H1 (cell line): Measurements from ENCODE around the gene FAM171A1. TPM values are rescaled to one million over a fixed set of nuclear protein-coding genes. Genes with fewer than 3 reads are reported as not detected.

ENCODE experiments used
- CTCF ChIA-PET: fragments of 300-600 bp; sonication (Branson Sonifier 250); formaldehyde crosslinking; loops from one replicate; lab custom pipeline; 2021; ENCODE audit not compliant: partially characterized antibody; lab: Charles Lee
- POLR2A ChIA-PET: fragments of 300-600 bp; sonication (Branson Sonifier 250); formaldehyde crosslinking; loops from one replicate; lab custom pipeline; 2021; ENCODE audit warnings: inconsistent platforms; ENCODE audit not compliant: partially characterized antibody; lab: Charles Lee
- DNase-seq, 2 experiments: peaks; one replicate each; pipeline versions ENCODE4 v3.0.0 to v3.0.0-alpha.2; 2010 to 2022; ENCODE audit warnings: low spot score in 2 of 2, low read depth in 1 of 2, mixed read lengths in 1 of 2
- FAIRE-seq: peaks from 2 replicates; lab custom pipeline; 2011; peaks lifted over from hg19 to GRCh38; lab: Jason Lieb, UNC
- H2AFZ ChIP-seq: 2 replicates; pipeline ENCODE4 v1.8.1; 2012; ENCODE audit warnings: low read length, inconsistent platforms
- H2AK5ac ChIP-seq: 2 replicates; pipeline ENCODE4 v1.6.1; 2013; ENCODE audit warnings: low read depth, low read length
- H2BK120ac ChIP-seq: replicated peaks from 2 replicates; pipeline ENCODE3; 2013; ENCODE audit warnings: low read depth, low read length, inconsistent platforms
- H2BK12ac ChIP-seq: 2 replicates; pipeline ENCODE4 v1.6.1; 2013; ENCODE audit warnings: low read depth, low read length
- H2BK15ac ChIP-seq: 2 replicates; pipeline ENCODE4 v1.6.1; 2013; ENCODE audit warnings: low read length
- H2BK20ac ChIP-seq: 2 replicates; pipeline ENCODE4 v1.6.1; 2013; ENCODE audit warnings: low read length
- H2BK5ac ChIP-seq: 2 replicates; pipeline ENCODE4 v1.6.1; 2013; ENCODE audit warnings: low read depth, low read length
- H3K14ac ChIP-seq: 2 replicates; pipeline ENCODE4 v1.6.1; 2013; ENCODE audit warnings: inconsistent platforms; ENCODE audit not compliant: insufficient read length
- H3K18ac ChIP-seq: 2 replicates; pipeline ENCODE4 v1.6.1; 2013; ENCODE audit warnings: low read length; ENCODE audit errors: extremely low read depth
- H3K23ac ChIP-seq: 2 replicates; pipeline ENCODE4 v1.6.1; 2013; ENCODE audit warnings: inconsistent platforms; ENCODE audit not compliant: insufficient read length
- H3K23me2 ChIP-seq: 2 replicates; pipeline ENCODE4 v1.6.1; 2013; ENCODE audit warnings: low read depth, low read length
- H3K27ac ChIP-seq: 2 replicates; pipeline ENCODE4 v1.6.1; 2011; ENCODE audit warnings: low read depth, low read length, inconsistent platforms
- H3K27me3 ChIP-seq, 4 experiments: replicated peaks in 1 of 4; 1 replicate in 1 of 4; 2 replicates in 3 of 4; pipeline versions ENCODE4 v1.6.1 to v1.8.1; 2011 to 2013; ENCODE audit warnings: low read length in 3 of 4, mild to moderate bottlenecking in 3 of 4, inconsistent platforms in 2 of 4, mixed read lengths in 2 of 4, moderate library complexity in 1 of 4; ENCODE audit not compliant: control insufficient read depth in 3 of 4, insufficient read depth in 3 of 4; ENCODE audit errors: extremely low read depth in 1 of 4
- H3K36me3 ChIP-seq, 4 experiments: 2 replicates each; pipeline versions ENCODE4 v1.6.1 to v1.8.1; 2011 to 2013; ENCODE audit warnings: mild to moderate bottlenecking in 4 of 4, low read length in 3 of 4, moderate library complexity in 2 of 4, control low read depth in 1 of 4, inconsistent platforms in 1 of 4; ENCODE audit not compliant: insufficient read depth in 4 of 4, control insufficient read depth in 2 of 4
- H3K4ac ChIP-seq: replicated peaks from 2 replicates; pipeline ENCODE3; 2013; ENCODE audit warnings: low read length, low read depth, mixed read lengths, inconsistent platforms; ENCODE audit not compliant: insufficient read length
- H3K4me1 ChIP-seq, 4 experiments: replicated peaks in 1 of 4; 1 replicate in 1 of 4; 2 replicates in 3 of 4; pipeline versions ENCODE4 v1.6.1 to v1.8.1; 2011 to 2013; ENCODE audit warnings: low read length in 3 of 4, inconsistent platforms in 2 of 4, mixed read lengths in 1 of 4; ENCODE audit not compliant: insufficient read depth in 4 of 4, control insufficient read depth in 3 of 4
- H3K4me2 ChIP-seq, 2 experiments: 2 replicates each; pipeline versions ENCODE4 v1.6.1 to v1.8.1; 2011 to 2013; ENCODE audit warnings: low read depth in 2 of 2, low read length in 2 of 2, control low read depth in 1 of 2, inconsistent platforms in 1 of 2, mild to moderate bottlenecking in 1 of 2; ENCODE audit not compliant: insufficient read depth in 1 of 2
- H3K4me3 ChIP-seq, 4 experiments: fragments of 200-600, 300-600 bp in 1 of 4; sonication (generic), shearing (Covaris generic), sonication (Bioruptor Twin) in 1 of 4; 2 replicates each; pipeline versions ENCODE4 v1.5.1 to v1.8.1; 2011 to 2016; ENCODE audit warnings: low read length in 4 of 4, low read depth in 3 of 4, control low read depth in 2 of 4, inconsistent platforms in 2 of 4, mild to moderate bottlenecking in 2 of 4, mixed read lengths in 1 of 4, moderate library complexity in 1 of 4; ENCODE audit not compliant: insufficient read depth in 2 of 4; ENCODE audit errors: extremely low read depth in 1 of 4
- H3K56ac ChIP-seq: replicated peaks from 2 replicates; pipeline ENCODE3; 2013; ENCODE audit warnings: low read depth, mild to moderate bottlenecking, mixed read lengths, low read length, inconsistent platforms; ENCODE audit not compliant: insufficient read length
- H3K79me1 ChIP-seq: 2 replicates; pipeline ENCODE4 v1.6.1; 2013; ENCODE audit warnings: low read depth, low read length, control low read depth
- H3K79me2 ChIP-seq, 2 experiments: 2 replicates each; pipeline versions ENCODE4 v1.6.1 to v1.8.1; 2012 to 2013; ENCODE audit warnings: low read length in 2 of 2, mild to moderate bottlenecking in 2 of 2, inconsistent platforms in 1 of 2; ENCODE audit not compliant: insufficient read depth in 2 of 2, control insufficient read depth in 1 of 2
- H3K9ac ChIP-seq, 4 experiments: replicated peaks in 1 of 4; 1 replicate in 1 of 4; 2 replicates in 3 of 4; pipeline versions ENCODE4 v1.6.1 to v1.8.1; 2011 to 2013; ENCODE audit warnings: low read depth in 3 of 4, low read length in 3 of 4, control low read depth in 2 of 4, mild to moderate bottlenecking in 2 of 4, moderate library complexity in 2 of 4, inconsistent platforms in 1 of 4; ENCODE audit errors: extremely low read depth in 1 of 4
- H3K9me3 ChIP-seq, 2 experiments: 2 replicates each; pipeline versions ENCODE4 v1.6.1 to v1.8.1; 2012 to 2013; ENCODE audit warnings: mild to moderate bottlenecking in 2 of 2, moderate library complexity in 2 of 2, control low read depth in 1 of 2, inconsistent platforms in 1 of 2, low read depth in 1 of 2, low read length in 1 of 2, mixed read lengths in 1 of 2; ENCODE audit not compliant: insufficient read depth in 2 of 2
- H4K20me1 ChIP-seq, 2 experiments: replicated peaks in 1 of 2; 2 replicates each; pipeline versions ENCODE3 to v1.8.1; 2011 to 2013; ENCODE audit warnings: inconsistent platforms in 2 of 2, low read length in 2 of 2, mild to moderate bottlenecking in 1 of 2; ENCODE audit not compliant: insufficient read depth in 2 of 2, control insufficient read depth in 1 of 2
- H4K5ac ChIP-seq: 2 replicates; pipeline ENCODE4 v1.6.1; 2013; ENCODE audit warnings: low read length, low read depth, mixed read lengths, inconsistent platforms; ENCODE audit not compliant: insufficient read length
- H4K8ac ChIP-seq: 2 replicates; pipeline ENCODE4 v1.8.0; 2013; ENCODE audit warnings: mild to moderate bottlenecking, moderate library complexity, low read length, inconsistent platforms; ENCODE audit not compliant: insufficient read depth; ENCODE audit errors: extremely low read depth
- H4K91ac ChIP-seq: replicated peaks from 2 replicates; pipeline ENCODE3; 2013; ENCODE audit warnings: low read length, mixed read lengths, inconsistent platforms; ENCODE audit not compliant: insufficient read length
- KDM1A ChIP-seq: fragments of 200-600, 300-600 bp; sonication (generic); IDR thresholded peaks from 2 replicates; pipeline ENCODE4 v1.7.1; 2016; ENCODE audit warnings: mild to moderate bottlenecking, low read length, borderline replicate concordance
- MAFK ChIP-seq: IDR thresholded peaks from 2 replicates; pipeline ENCODE4 v1.6.1; 2012; ENCODE audit warnings: low read depth, mild to moderate bottlenecking, improper control_type of control experiment, low read length
- SIRT6 ChIP-seq: IDR thresholded peaks from one replicate; pipeline ENCODE4 v1.7.1; 2012; ENCODE audit warnings: low read length, inconsistent platforms
- TEAD4 ChIP-seq: IDR thresholded peaks from 2 replicates; pipeline ENCODE4 v1.6.1; 2012; ENCODE audit warnings: low read depth, low read length, inconsistent platforms, mixed read lengths
- WGBS, 2 experiments: shearing (Covaris generic) in 1 of 2; methylation state at CpG; one replicate each; pipeline versions ENCODE4 v1.1.6 to v1.1.7; 2013 to 2015; ENCODE audit warnings: low lambda C conversion rate in 2 of 2, mixed read lengths in 2 of 2, inconsistent platforms in 1 of 2, low coverage in 1 of 2, missing lambda C conversion rate in 1 of 2; ENCODE audit not compliant: insufficient replicate concordance in 2 of 2, insufficient coverage in 1 of 2, insufficient read length in 1 of 2; ENCODE audit errors: extremely low coverage in 1 of 2, missing lambda C conversion rate in 1 of 2; 5-methylcytosine and 5-hydroxymethylcytosine counted together
- polyA plus RNA-seq, 7 experiments: library from polyadenylated mRNA; depleted of rRNA in 3 of 7; stranded (reverse) in 5 of 7; unstranded in 2 of 7; fragments of >200 nt in 5 of 7; fragments of 200-250 nt in 2 of 7; gene quantifications; 1 replicate in 5 of 7; 2 replicates in 1 of 7; 4 replicates in 1 of 7; pipeline versions ENCODE4 v1.2.1 to v1.2.3, GENCODE V29; 2011 to 2013; ENCODE audit warnings: missing spikeins in 2 of 7, mixed read lengths in 2 of 7
- total RNA-seq: library from RNA; stranded (reverse); fragmentation: NEBNext Ultra II Directional; extraction: Animal tissue kit (Norgen Biotek cat#: 25700); gene quantifications from 2 replicates; pipeline ENCODE4 v1.2.1, GENCODE V29; 2021

The FAM171A1 gene
- total and polyA plus RNA-seq, 2 of the 8 experiments (the other 6 are each of a cell fraction or from before 2014, with no cell fraction given) = 26.6 to 42.1 TPM

GRCh38 chr10:15334650-15335323 is 36.3 kb downstream of the FAM171A1 start:
- Histone ChIP-seq H3K56ac (no peak overlapping the region), H3K79me2 (peaks cover 0 to 7% of the 10 kb centered on the region in 2 experiments; a peak in 1 of 4 replicates), H3K27ac (no peak overlapping the region), H3K4me3 (no peak overlapping the region), H3K9me3 (no peaks in the 10 kb centered on the region), H3K9ac (no peak overlapping the region), H2BK20ac (no peak overlapping the region), H2AFZ (no peak overlapping the region), H3K18ac (no peak overlapping the region), H3K79me1 (0 out of 2 replicates have a peak, but pooled peaks cover 4% of the 10 kb centered on the region), H2BK120ac (no peak overlapping the region), H4K91ac (no peak overlapping the region), H2BK5ac (no peak overlapping the region), H3K23me2 (no peaks in the 10 kb centered on the region), H3K4me1 (peaks cover 0 to 3% (median 0%) of the 10 kb centered on the region in 4 experiments; a peak in 1 of 7 replicates), H2BK12ac (no peak overlapping the region), H4K20me1 (no peaks in the 10 kb centered on the region), H3K23ac (no peak overlapping the region), H4K5ac (no peak overlapping the region), H3K4me2 (no peak overlapping the region), H3K27me3 (no peaks in the 10 kb centered on the region), H3K4ac (no peak overlapping the region), H3K14ac (no peak overlapping the region), H3K36me3 (no peaks in the 10 kb centered on the region), H4K8ac (no peak overlapping the region), H2AK5ac (no peak overlapping the region), H2BK15ac (no peak overlapping the region)
- TF ChIP-seq TEAD4 (no peak), KDM1A (no peak), SIRT6 (no peak), MAFK (no peak)
- POLR2A ChIA-PET = no interaction called here
- no peak for DNase-seq
- CTCF ChIA-PET = no interaction called here
- WGBS, 2 experiments = 89% methylated on average over 7 of the region's 7 CpGs; no CpG with 5 or more reads in 1 of the 2 experiments
- FAIRE-seq = no peak
